Hematopoietic multipotent progenitor cell treated with erythropoietin and hydrocortisone succinate and interleukin-3 and kit ligand, for 17 days (in vitro differentiated cells): ENCODE results near the gene RGS8.

Experiments used
- DNase-seq: peaks from one replicate; pipeline ENCODE4 v3.0.0-alpha.2; 2015; ENCODE audit warnings: low spot score

The RGS8 gene

GRCh38 chr1:182671750-182672486, 12.5 kb downstream of the RGS8 start:
- no peak for DNase-seq

- no peak for DNase-seq
Observed at GRCh38 chr1:182670032-182670749, 14.2 kb downstream of the RGS8 start.

GRCh38 chr1:182669266-182669665, 15.1 kb downstream of the RGS8 start:
- no peak for DNase-seq

- no peak for DNase-seq
Observed at GRCh38 chr1:182668521-182669054, 15.8 kb downstream of the RGS8 start.

- no peak for DNase-seq
Observed at GRCh38 chr1:182667848-182668505, 16.4 kb downstream of the RGS8 start.

- DNase-seq: no peak
Observed at GRCh38 chr1:182666706-182667105, 17.7 kb downstream of the RGS8 start.

GRCh38 chr1:182664296-182664695, 20.1 kb downstream of the RGS8 start:
- DNase-seq: no peak

GRCh38 chr1:182662956-182663355, 21.4 kb downstream of the RGS8 start:
- no peak for DNase-seq

- DNase-seq: no peak
Observed at GRCh38 chr1:182662121-182662890, 22.1 kb downstream of the RGS8 start.

GRCh38 chr1:182658055-182658454, 26.3 kb downstream of the RGS8 start:
- DNase-seq: no peak

GRCh38 chr1:182656842-182657397, 27.5 kb downstream of the RGS8 start:
- no peak for DNase-seq

GRCh38 chr1:182653986-182654385, 30.4 kb downstream of the RGS8 start:
- no peak for DNase-seq

- no peak for DNase-seq
Observed at GRCh38 chr1:182652933-182653332, 31.5 kb downstream of the RGS8 start.

- no peak for DNase-seq
Observed at GRCh38 chr1:182651339-182651724, 33.1 kb downstream of the RGS8 start.

- DNase-seq: no peak
Observed at GRCh38 chr1:182650678-182651338, 33.6 kb downstream of the RGS8 start.

GRCh38 chr1:182649041-182649440, 35.3 kb downstream of the RGS8 start:
- DNase-seq: no peak

- DNase-seq: no peak
Observed at GRCh38 chr1:182646739-182647138, 37.6 kb downstream of the RGS8 start.

GRCh38 chr1:182644886-182645285, 39.5 kb downstream of the RGS8 start:
- DNase-seq: no peak

- DNase-seq: no peak
Observed at GRCh38 chr1:182643699-182644098, 40.7 kb downstream of the RGS8 start.

GRCh38 chr1:182642461-182642860, 41.9 kb downstream of the RGS8 start:
- DNase-seq: no peak

GRCh38 chr1:182641561-182641960, 42.8 kb downstream of the RGS8 start:
- no peak for DNase-seq
